ENCODE data around the gene GBX1. TPM values are rescaled to one million over a fixed set of nuclear protein-coding genes. Genes with fewer than 3 reads are reported as not detected.

GBX1 gene
- total RNA-seq, 4 donors from 2014 or later, result not detected

GRCh38 chr7:151144387-151144786, 23.1 kb downstream of the GBX1 start:
- H3K9me3 ChIP-seq, result no peaks in the 10 kb centered on the region
- peaks cover 0 to 12% (median 0%) of the 10 kb centered on the region in 4 donors for H3K27me3 ChIP-seq
- H3K4me3 ChIP-seq, result no peak overlapping the region
- WGBS, result 94% methylated on average over 7 of the region's 7 CpGs
- H3K36me3 ChIP-seq, result peaks cover 18 to 60% (median 45%) of the 10 kb centered on the region in 4 donors
- TF ChIP-seq POLR2A (IDR thresholded peaks at IDR 0.05; ENCODE audit: low read depth), result no peak
- TF ChIP-seq EP300 (IDR thresholded peaks at IDR 0.05), result no peak
- TF ChIP-seq, protein P1, sequence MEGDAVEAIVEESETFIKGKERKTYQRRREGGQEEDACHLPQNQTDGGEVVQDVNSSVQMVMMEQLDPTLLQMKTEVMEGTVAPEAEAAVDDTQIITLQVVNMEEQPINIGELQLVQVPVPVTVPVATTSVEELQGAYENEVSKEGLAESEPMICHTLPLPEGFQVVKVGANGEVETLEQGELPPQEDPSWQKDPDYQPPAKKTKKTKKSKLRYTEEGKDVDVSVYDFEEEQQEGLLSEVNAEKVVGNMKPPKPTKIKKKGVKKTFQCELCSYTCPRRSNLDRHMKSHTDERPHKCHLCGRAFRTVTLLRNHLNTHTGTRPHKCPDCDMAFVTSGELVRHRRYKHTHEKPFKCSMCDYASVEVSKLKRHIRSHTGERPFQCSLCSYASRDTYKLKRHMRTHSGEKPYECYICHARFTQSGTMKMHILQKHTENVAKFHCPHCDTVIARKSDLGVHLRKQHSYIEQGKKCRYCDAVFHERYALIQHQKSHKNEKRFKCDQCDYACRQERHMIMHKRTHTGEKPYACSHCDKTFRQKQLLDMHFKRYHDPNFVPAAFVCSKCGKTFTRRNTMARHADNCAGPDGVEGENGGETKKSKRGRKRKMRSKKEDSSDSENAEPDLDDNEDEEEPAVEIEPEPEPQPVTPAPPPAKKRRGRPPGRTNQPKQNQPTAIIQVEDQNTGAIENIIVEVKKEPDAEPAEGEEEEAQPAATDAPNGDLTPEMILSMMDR (IDR thresholded peaks at IDR 0.05), result no peak
- TF ChIP-seq POLR2AphosphoS5 (IDR thresholded peaks at IDR 0.05), result no peak
- intact Hi-C loops (cut with DNase I), result no loop called here
- H3K4me1 ChIP-seq, result peaks cover 0 to 7% (median 2%) of the 10 kb centered on the region in 4 donors
- no peak for DNase-seq (ENCODE audit: extremely low spot score)
- no peak overlapping the region for H3K27ac ChIP-seq (replicated peaks in 1 of 4)

- no peaks in the 10 kb centered on the region for H3K9me3 ChIP-seq
- intact Hi-C loops (cut with DNase I), result no loop called here
- WGBS, result 79% methylated on average over 22 of the region's 25 CpGs
- DNase-seq (ENCODE audit: extremely low spot score), result no peak
- peaks cover 18 to 70% (median 51%) of the 10 kb centered on the region in 4 donors for H3K36me3 ChIP-seq
- no peak overlapping the region for H3K27ac ChIP-seq (replicated peaks in 1 of 4)
- peaks cover 0 to 7% (median 3%) of the 10 kb centered on the region in 4 donors for H3K4me1 ChIP-seq
- no peak overlapping the region for H3K4me3 ChIP-seq
- peaks cover 0 to 3% (median 0%) of the 10 kb centered on the region in 4 donors for H3K27me3 ChIP-seq
- TF ChIP-seq POLR2A (IDR thresholded peaks at IDR 0.05; ENCODE audit: low read depth) (no peak), EP300 (IDR thresholded peaks at IDR 0.05) (no peak), POLR2AphosphoS5 (IDR thresholded peaks at IDR 0.05) (no peak)
- TF ChIP-seq, protein P1 (IDR thresholded peaks at IDR 0.05), result no peak
These were observed 24.1 kb downstream of the GBX1 start for GRCh38 chr7:151143261-151144015.

DNA sequence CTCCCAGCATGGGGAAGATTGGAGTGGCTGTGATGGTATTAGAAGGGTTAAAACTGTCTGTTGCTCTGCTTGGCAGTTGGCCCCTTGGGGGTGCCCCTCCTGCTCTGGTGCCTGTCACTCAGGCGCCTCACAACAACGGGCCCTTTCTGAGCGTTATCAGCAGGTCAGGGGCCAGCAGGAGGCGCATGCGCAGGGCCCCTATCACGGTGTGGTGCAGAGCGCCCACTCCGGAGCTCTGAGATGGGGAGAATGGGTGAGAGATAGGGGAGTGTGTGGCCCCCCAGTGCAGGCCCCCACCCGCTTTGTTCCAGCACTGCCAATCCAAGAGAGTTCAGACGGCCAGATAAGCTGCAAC, 24.8 kb downstream of the GBX1 start:
- H3K4me3 ChIP-seq, result no peak overlapping the region
- intact Hi-C loops (cut with DNase I), result no loop called here
- peaks cover 18 to 77% (median 59%) of the 10 kb centered on the region in 4 donors for H3K36me3 ChIP-seq
- peaks cover 0 to 13% (median 3%) of the 10 kb centered on the region in 4 donors for H3K4me1 ChIP-seq
- no peaks in the 10 kb centered on the region for H3K9me3 ChIP-seq
- TF ChIP-seq POLR2AphosphoS5 (IDR thresholded peaks at IDR 0.05), result no peak
- no peak for TF ChIP-seq EP300 (IDR thresholded peaks at IDR 0.05)
- no peak for TF ChIP-seq POLR2A (IDR thresholded peaks at IDR 0.05; ENCODE audit: low read depth)
- WGBS, result 100% methylated on average over 1 of the region's 10 CpGs
- no peak for DNase-seq (ENCODE audit: extremely low spot score)
- H3K27me3 ChIP-seq, result no peaks in the 10 kb centered on the region
- no peak overlapping the region for H3K27ac ChIP-seq (replicated peaks in 1 of 4)

DNA sequence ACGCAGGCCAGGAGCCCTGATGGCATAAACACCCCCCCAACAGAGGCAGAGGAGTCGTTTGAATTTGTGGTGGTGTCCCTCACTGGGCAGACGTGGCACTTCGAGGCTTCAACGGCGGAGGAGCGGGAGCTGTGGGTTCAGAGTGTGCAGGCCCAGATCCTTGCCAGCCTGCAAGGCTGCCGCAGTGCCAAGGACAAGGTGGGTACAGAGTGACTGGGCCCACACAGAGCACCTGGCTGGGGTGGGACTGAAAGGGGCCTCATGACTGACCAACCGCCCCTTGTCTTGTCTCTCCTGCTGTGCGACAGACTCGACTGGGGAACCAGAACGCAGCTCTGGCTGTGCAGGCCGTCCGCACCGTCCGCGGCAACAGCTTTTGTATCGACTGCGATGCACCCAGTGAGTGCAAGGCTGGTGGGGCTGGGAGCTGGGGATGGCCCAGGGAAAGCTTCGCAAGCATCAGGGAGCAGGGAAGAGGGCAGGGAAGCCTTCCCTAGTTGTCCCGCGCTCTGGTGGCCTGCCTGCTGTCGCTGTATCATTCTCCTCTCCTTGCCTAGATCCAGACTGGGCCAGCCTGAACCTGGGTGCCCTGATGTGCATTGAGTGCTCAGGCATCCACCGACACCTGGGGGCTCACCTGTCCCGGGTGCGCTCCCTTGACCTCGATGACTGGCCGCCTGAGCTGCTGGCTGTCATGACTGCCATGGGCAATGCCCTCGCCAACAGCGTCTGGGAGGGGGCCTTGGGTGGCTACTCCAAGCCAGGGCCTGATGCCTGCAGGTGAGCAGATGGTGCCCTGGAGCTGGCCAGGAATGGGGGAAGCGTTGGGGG, 25.4 kb downstream of the GBX1 start:
- Histone ChIP-seq H3K27me3 (no peaks in the 10 kb centered on the region), H3K36me3 (peaks cover 18 to 83% (median 64%) of the 10 kb centered on the region in 4 donors), H3K4me1 (peaks cover 0 to 19% (median 3%) of the 10 kb centered on the region in 4 donors), H3K4me3 (no peak overlapping the region), H3K9me3 (no peaks in the 10 kb centered on the region), H3K27ac (replicated peaks in 1 of 4) (no peak overlapping the region)
- no peak for DNase-seq (ENCODE audit: extremely low spot score)
- no peak for TF ChIP-seq POLR2A (IDR thresholded peaks at IDR 0.05; ENCODE audit: low read depth)
- TF ChIP-seq POLR2AphosphoS5 (IDR thresholded peaks at IDR 0.05), result no peak
- TF ChIP-seq, protein P1 (IDR thresholded peaks at IDR 0.05), result no peak
- no peak for TF ChIP-seq EP300 (IDR thresholded peaks at IDR 0.05)
- intact Hi-C loops (cut with DNase I), result no loop called here
- WGBS, result 86% methylated on average over 15 of the region's 31 CpGs

DNA sequence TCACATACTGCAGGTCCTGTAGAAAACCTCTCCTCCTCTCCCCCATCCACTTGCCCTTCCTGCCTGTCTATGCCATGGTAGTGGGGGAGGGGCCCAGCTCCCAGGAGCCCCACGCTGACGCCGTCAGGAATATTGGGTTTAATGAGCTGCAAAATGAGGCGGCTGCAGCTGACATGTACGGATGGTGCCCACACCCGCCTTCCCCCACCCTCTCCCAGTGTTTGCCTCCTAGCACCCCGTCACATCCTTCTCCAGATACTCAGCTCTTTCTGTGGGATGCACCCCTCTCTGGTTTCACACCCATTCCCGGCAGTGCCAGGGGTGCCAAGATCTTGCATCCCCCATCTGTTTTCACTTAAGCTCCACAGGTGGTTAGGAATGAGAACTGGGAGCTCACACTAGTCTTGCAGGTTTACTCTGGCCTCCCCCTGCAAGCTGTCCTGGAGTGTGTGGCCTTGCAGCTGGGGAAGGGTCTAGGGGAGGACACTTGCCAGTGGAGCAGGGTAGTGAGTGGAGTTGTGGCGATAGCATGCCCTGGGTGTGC, 26.1 kb downstream of the GBX1 start:
- WGBS, result 78% methylated on average over 8 of the region's 9 CpGs
- TF ChIP-seq EP300 (IDR thresholded peaks at IDR 0.05) (no peak), POLR2A (IDR thresholded peaks at IDR 0.05; ENCODE audit: low read depth) (no peak), POLR2AphosphoS5 (IDR thresholded peaks at IDR 0.05) (no peak)
- Histone ChIP-seq H3K4me3 (no peak overlapping the region), H3K27me3 (no peaks in the 10 kb centered on the region), H3K9me3 (no peaks in the 10 kb centered on the region), H3K4me1 (peaks cover 0 to 20% (median 3%) of the 10 kb centered on the region in 4 donors), H3K36me3 (peaks cover 18 to 90% (median 71%) of the 10 kb centered on the region in 4 donors), H3K27ac (replicated peaks in 1 of 4) (no peak overlapping the region)
- intact Hi-C loops (cut with DNase I), result no loop called here
- DNase-seq (ENCODE audit: extremely low spot score), result no peak

Data from esophagus muscularis mucosa (tissue), 4 donors.